ENCODE results near the gene SYT1. TPM values are rescaled to one million over a fixed set of nuclear protein-coding genes. Genes with fewer than 3 reads are reported as not detected.

Gene SYT1
- total RNA-seq, 1 experiment from 2014 or later: 15.8 TPM

DNA sequence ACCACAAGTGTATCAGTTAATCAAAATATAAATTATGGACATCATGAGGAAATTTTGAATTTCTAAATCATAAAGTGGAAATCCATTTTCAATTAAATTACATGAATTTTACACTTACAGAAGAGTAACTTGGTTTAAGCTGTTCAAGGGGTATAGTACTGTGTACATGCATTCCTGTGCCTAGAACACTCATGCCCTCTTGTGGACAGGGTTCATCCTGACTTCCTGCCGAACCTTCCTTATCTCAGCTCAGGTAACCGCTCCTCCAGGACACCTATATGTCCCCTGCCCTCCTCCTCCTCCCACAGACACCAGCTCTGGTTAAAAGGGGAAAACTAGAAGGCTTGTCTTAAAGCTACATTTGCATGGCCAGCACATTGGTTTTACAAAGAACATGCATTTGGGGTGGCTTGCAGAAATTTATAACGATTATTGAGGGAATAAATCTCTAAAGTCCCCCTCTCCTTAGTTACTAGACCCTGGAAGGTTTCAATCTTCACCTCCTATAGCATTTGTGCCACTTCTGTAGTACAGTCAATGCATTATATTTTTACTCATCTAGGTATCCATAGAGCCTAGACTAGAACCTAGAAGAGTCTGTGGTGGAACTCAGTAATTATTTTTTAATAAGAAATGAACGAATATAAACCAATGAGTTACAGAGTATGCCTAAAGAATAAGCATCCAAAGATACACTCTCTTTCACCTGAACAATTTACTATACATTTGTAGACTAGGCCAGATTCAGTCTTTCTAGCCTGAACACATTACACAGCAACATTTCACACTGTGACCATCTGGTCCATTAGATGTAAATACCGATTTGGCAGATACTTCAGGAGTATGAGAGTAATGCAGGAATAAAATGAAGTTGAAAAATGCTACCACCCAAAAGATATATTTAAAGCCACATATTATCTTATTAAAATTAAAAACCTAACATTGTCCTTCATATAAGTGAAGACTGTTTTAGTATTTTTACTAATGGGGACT, 480.6 kb downstream of the SYT1 start:
- H4K20me1 ChIP-seq (ENCODE audit: control insufficient read depth, insufficient read depth, insufficient read length): no peaks in the 10 kb centered on the region
- no peak overlapping the region for H3K4ac ChIP-seq (ENCODE audit: low read depth, low read length)
- no peak overlapping the region for H4K5ac ChIP-seq (ENCODE audit: insufficient read length, low read depth, low read length)
- H3K27me3 Mint-ChIP-seq (ENCODE audit: low read depth): no peaks in the 10 kb centered on the region
- H2BK15ac ChIP-seq (ENCODE audit: low read depth, low read length): no peak overlapping the region
- H3K4me1 ChIP-seq (ENCODE audit: insufficient read depth, low read length): no peaks in the 10 kb centered on the region
- H3K23me2 ChIP-seq (ENCODE audit: insufficient read length, low read depth, low read length, poor library complexity, severe bottlenecking): no peaks in the 10 kb centered on the region
- H4K8ac ChIP-seq (replicated peaks; ENCODE audit: insufficient read length, low read depth, low read length): no peak overlapping the region
- no peak overlapping the region for H3K27ac Mint-ChIP-seq
- H3K4me2 ChIP-seq (ENCODE audit: insufficient read depth, insufficient read length, low read length): no peak overlapping the region
- TF ChIP-seq, protein P1, sequence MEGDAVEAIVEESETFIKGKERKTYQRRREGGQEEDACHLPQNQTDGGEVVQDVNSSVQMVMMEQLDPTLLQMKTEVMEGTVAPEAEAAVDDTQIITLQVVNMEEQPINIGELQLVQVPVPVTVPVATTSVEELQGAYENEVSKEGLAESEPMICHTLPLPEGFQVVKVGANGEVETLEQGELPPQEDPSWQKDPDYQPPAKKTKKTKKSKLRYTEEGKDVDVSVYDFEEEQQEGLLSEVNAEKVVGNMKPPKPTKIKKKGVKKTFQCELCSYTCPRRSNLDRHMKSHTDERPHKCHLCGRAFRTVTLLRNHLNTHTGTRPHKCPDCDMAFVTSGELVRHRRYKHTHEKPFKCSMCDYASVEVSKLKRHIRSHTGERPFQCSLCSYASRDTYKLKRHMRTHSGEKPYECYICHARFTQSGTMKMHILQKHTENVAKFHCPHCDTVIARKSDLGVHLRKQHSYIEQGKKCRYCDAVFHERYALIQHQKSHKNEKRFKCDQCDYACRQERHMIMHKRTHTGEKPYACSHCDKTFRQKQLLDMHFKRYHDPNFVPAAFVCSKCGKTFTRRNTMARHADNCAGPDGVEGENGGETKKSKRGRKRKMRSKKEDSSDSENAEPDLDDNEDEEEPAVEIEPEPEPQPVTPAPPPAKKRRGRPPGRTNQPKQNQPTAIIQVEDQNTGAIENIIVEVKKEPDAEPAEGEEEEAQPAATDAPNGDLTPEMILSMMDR (conservative IDR thresholded peaks at IDR 0.05): peak; percentile 89
- H2BK120ac ChIP-seq (ENCODE audit: low read depth, low read length, poor library complexity, severe bottlenecking): no peak overlapping the region
- no peaks in the 10 kb centered on the region for H3K79me1 ChIP-seq (ENCODE audit: insufficient read depth, low read depth, low read length, poor library complexity, severe bottlenecking)
- H3K14ac ChIP-seq (ENCODE audit: insufficient read depth, low read length): no peak overlapping the region
- H3K18ac ChIP-seq (ENCODE audit: insufficient read length, low read depth, low read length): no peak overlapping the region
- H3K23ac ChIP-seq (ENCODE audit: insufficient read length, low read depth, low read length): no peak overlapping the region
- no peaks in the 10 kb centered on the region for H3K36me3 Mint-ChIP-seq (ENCODE audit: insufficient read depth in 1 of 3, low read depth in 3 of 3)
- no peak overlapping the region for H2BK5ac ChIP-seq (ENCODE audit: insufficient read length, low read length)
- H3K9me3 Mint-ChIP-seq: peaks cover 0 to 3% of the 10 kb centered on the region in 2 experiments; a peak in 1 of 5 replicates
- no peak overlapping the region for H3T11ph ChIP-seq (ENCODE audit: low read length)
- no peak overlapping the region for H2AK5ac ChIP-seq (ENCODE audit: insufficient read length, low read length)
- H3K56ac ChIP-seq (ENCODE audit: insufficient read length, low read depth, low read length): no peak overlapping the region
- H2AFZ ChIP-seq (ENCODE audit: low read length): no peak overlapping the region
- no peaks in the 10 kb centered on the region for H3K79me2 ChIP-seq (ENCODE audit: insufficient read depth, low read length)
- H2BK12ac ChIP-seq (ENCODE audit: insufficient read length, low read depth, low read length): no peak overlapping the region
- H3K27ac ChIP-seq (ENCODE audit: insufficient read length, low read depth, low read length): no peak overlapping the region
- H3K9ac ChIP-seq (ENCODE audit: extremely low read depth, insufficient read length, low read length): no peak overlapping the region
- H3K9me3 ChIP-seq (ENCODE audit: control insufficient read depth, low read depth, low read length): no peaks in the 10 kb centered on the region
- peaks cover 3 to 6% of the 10 kb centered on the region in 2 experiments; a peak in 2 of 4 replicates for H3K4me1 Mint-ChIP-seq
- peak; percentile 72 for DNase-seq
- H3K27me3 ChIP-seq (ENCODE audit: insufficient read depth, low read length): no peaks in the 10 kb centered on the region
- WGBS (ENCODE audit: extremely low coverage, insufficient read length, low lambda C conversion rate): no CpG with 5 or more reads among the region's 5 CpGs
- H4K91ac ChIP-seq (ENCODE audit: insufficient read length, low read depth, low read length): no peak overlapping the region
- no peak overlapping the region for H2BK20ac ChIP-seq (ENCODE audit: low read depth, low read length, poor library complexity, severe bottlenecking)
- no peak overlapping the region for H3K4me3 Mint-ChIP-seq

Measured in H9 (cell line).